CD14-positive monocyte (primary cell): ENCODE data around the gene PER1. TPM values are rescaled to one million over a fixed set of nuclear protein-coding genes. Genes with fewer than 3 reads are reported as not detected.

Experiments used
- DNase-seq, 3 donors: peaks; one replicate each; pipeline ENCODE4 v3.0.0-alpha.2; 2011 to 2022
- H2AFZ ChIP-seq: 2 replicates; pipeline ENCODE4 v1.6.0; 2012; ENCODE audit warnings: mild to moderate bottlenecking, low read depth, low read length, inconsistent platforms; ENCODE audit not compliant: insufficient read depth, poor library complexity, severe bottlenecking
- H3K27ac ChIP-seq, 2 donors: 1 replicate in 1 of 2; 2 replicates in 1 of 2; pipeline ENCODE4 v1.5.1; 2012 to 2013; ENCODE audit warnings: low read length in 2 of 2, control low read depth in 1 of 2, inconsistent platforms in 1 of 2, low read depth in 1 of 2, mild to moderate bottlenecking in 1 of 2
- H3K27me3 ChIP-seq, 2 donors: one replicate each; pipeline versions ENCODE4 v1.6.0 to v1.6.1; 2011 to 2013; ENCODE audit warnings: low read length in 2 of 2; ENCODE audit not compliant: control insufficient read depth in 2 of 2, insufficient read depth in 2 of 2
- H3K36me3 ChIP-seq, 2 donors: replicated peaks in 1 of 2; 1 replicate in 1 of 2; 2 replicates in 1 of 2; pipeline versions ENCODE4 v1.5.1 to v1.6.1; 2012 to 2013; ENCODE audit warnings: low read length in 2 of 2, control low read depth in 1 of 2, inconsistent platforms in 1 of 2, mild to moderate bottlenecking in 1 of 2; ENCODE audit not compliant: insufficient read depth in 2 of 2, control insufficient read depth in 1 of 2
- H3K4me1 ChIP-seq, 2 donors: 1 replicate in 1 of 2; 2 replicates in 1 of 2; pipeline versions ENCODE4 v1.5.1 to v1.6.1; 2012 to 2013; ENCODE audit warnings: low read length in 2 of 2, control low read depth in 1 of 2, inconsistent platforms in 1 of 2, mild to moderate bottlenecking in 1 of 2, moderate library complexity in 1 of 2; ENCODE audit not compliant: insufficient read depth in 2 of 2, control insufficient read depth in 1 of 2
- H3K4me2 ChIP-seq: replicated peaks from 2 replicates; pipeline ENCODE3; 2012; ENCODE audit warnings: low read length, moderate library complexity, mild to moderate bottlenecking; ENCODE audit not compliant: poor library complexity, severe bottlenecking; ENCODE audit errors: extremely low read depth
- H3K4me3 ChIP-seq, 3 experiments: fragments of 200-600 bp in 1 of 3; sonication (generic) in 1 of 3; replicated peaks in 1 of 3; 1 replicate in 2 of 3; 2 replicates in 1 of 3; pipeline ENCODE4 v1.5.1; 2011 to 2013; ENCODE audit warnings: low read length in 3 of 3, mild to moderate bottlenecking in 3 of 3, control low read depth in 2 of 3, low read depth in 2 of 3, inconsistent platforms in 1 of 3, moderate library complexity in 1 of 3
- H3K79me2 ChIP-seq: 2 replicates; pipeline ENCODE4 v1.6.0; 2012; ENCODE audit warnings: mild to moderate bottlenecking, control low read depth, inconsistent platforms, low read length, moderate library complexity; ENCODE audit not compliant: insufficient read depth
- H3K9ac ChIP-seq: 2 replicates; pipeline ENCODE4 v1.6.0; 2017; ENCODE audit warnings: low read length, mild to moderate bottlenecking; ENCODE audit not compliant: insufficient read depth, poor library complexity, severe bottlenecking
- H3K9me3 ChIP-seq, 2 donors: replicated peaks in 1 of 2; 1 replicate in 1 of 2; 2 replicates in 1 of 2; pipeline versions ENCODE4 v1.5.1 to v1.6.1; 2012 to 2013; ENCODE audit warnings: low read length in 2 of 2, control low read depth in 1 of 2; ENCODE audit not compliant: control insufficient read depth in 1 of 2, insufficient read depth in 1 of 2
- H4K20me1 ChIP-seq: 2 replicates; pipeline ENCODE4 v1.6.0; 2012; ENCODE audit warnings: mild to moderate bottlenecking, low read length, control low read depth, moderate library complexity; ENCODE audit not compliant: insufficient read depth
- H3K27ac Mint-ChIP-seq, 7 donors: one replicate each; pipeline ENCODE4 v1.8.0; 2020; ENCODE audit warnings: mild to moderate bottlenecking in 7 of 7, mixed read lengths in 7 of 7, moderate library complexity in 6 of 7, inconsistent platforms in 2 of 7
- H3K27me3 Mint-ChIP-seq, 3 donors: one replicate each; pipeline ENCODE4 v1.8.0; 2021 to 2022; ENCODE audit warnings: low read depth in 3 of 3, mild to moderate bottlenecking in 3 of 3, mixed read lengths in 3 of 3, moderate library complexity in 3 of 3, inconsistent platforms in 1 of 3
- H3K36me3 Mint-ChIP-seq, 2 donors: one replicate each; pipeline ENCODE4 v1.8.0; 2020; ENCODE audit warnings: mixed read lengths in 2 of 2, inconsistent platforms in 1 of 2, mild to moderate bottlenecking in 1 of 2
- H3K4me1 Mint-ChIP-seq: one replicate; pipeline ENCODE4 v1.8.0; 2020; ENCODE audit warnings: mild to moderate bottlenecking, mixed read lengths
- H3K4me3 Mint-ChIP-seq, 2 donors: one replicate each; pipeline ENCODE4 v1.8.0; 2020; ENCODE audit warnings: mild to moderate bottlenecking in 2 of 2, mixed read lengths in 2 of 2, moderate library complexity in 1 of 2
- H3K9me3 Mint-ChIP-seq, 7 donors: one replicate each; pipeline ENCODE4 v1.8.0; 2020 to 2022; ENCODE audit warnings: mixed read lengths in 7 of 7, mild to moderate bottlenecking in 6 of 7, moderate library complexity in 6 of 7, inconsistent platforms in 2 of 7
- CTCF ChIP-seq: fragments of 200-600 bp; IDR thresholded peaks from one replicate; pipeline ENCODE4 v1.8.0; 2022; ENCODE audit warnings: antibody characterized with exemption, mild to moderate bottlenecking
- WGBS: methylation state at CpG from one replicate; pipeline ENCODE4 v1.1.5; 2013; ENCODE audit warnings: missing lambda C conversion rate; ENCODE audit not compliant: insufficient coverage; 5-methylcytosine and 5-hydroxymethylcytosine counted together
- intact Hi-C, 2 donors: fragments of 100-400 bp; cut with micrococcal nuclease; formaldehyde crosslinking; loops; one replicate each; pipeline versions ENCODE4 v1.15.0 to v1.15.1; 2023
- polyA plus RNA-seq, 3 donors: library from polyadenylated mRNA; depleted of rRNA in 1 of 3; unstranded in 2 of 3; stranded (reverse) in 1 of 3; fragments of 300-500 nt in 2 of 3; fragments of >200 nt in 1 of 3; fragmentation: Illumina TruSeq in 2 of 3; gene quantifications; 1 replicate in 2 of 3; 2 replicates in 1 of 3; pipeline ENCODE4 v1.2.3, GENCODE V29; 2012 to 2021

Gene PER1
- polyA plus RNA-seq, 3 donors: 5.6 to 457 (median 9.6) TPM

GRCh38 chr17:8185582-8186445, 33.6 kb upstream of the PER1 start:
- Histone ChIP-seq H3K27ac (peak overlapping the region; percentile 46 to 61), H3K79me2 (peaks cover 23% of the 10 kb centered on the region), H3K4me3 (peak overlapping the region; percentile 51 to 90 (median 63)), H3K9me3 (no peaks in the 10 kb centered on the region), H2AFZ (peak overlapping the region; percentile 79), H3K4me1 (peaks cover 43 to 54% of the 10 kb centered on the region in 2 donors), H3K4me2 (peak overlapping the region; percentile 96), H3K27me3 (no peaks in the 10 kb centered on the region), H3K9ac (peak overlapping the region; percentile 52), H4K20me1 (peaks cover 28% of the 10 kb centered on the region), H3K36me3 (no peaks in the 10 kb centered on the region)
- Mint-ChIP-seq H3K27ac (no peak overlapping the region), H3K36me3 (no peaks in the 10 kb centered on the region), H3K4me1 (peaks cover 14% of the 10 kb centered on the region), H3K4me3 (no peak overlapping the region), H3K27me3 (peaks cover 5 to 11% (median 10%) of the 10 kb centered on the region in 3 donors), H3K9me3 (peaks cover 0 to 3% (median 0%) of the 10 kb centered on the region in 7 donors)
- under 1% methylated on average over 40 of the region's 44 CpGs for WGBS
- DNase-seq: peak; percentile 79 to 82 (median 81)
- no peak for TF ChIP-seq CTCF
- intact Hi-C loops: loop anchor here (1.0 to 10.0 kb wide), 6 partner anchors 10 to 67 kb away; partner anchors contain the start of genes ALOXE3 (in 1 of the 2), CTC1 (in 1 of the 2), HES7 (in 1 of the 2) and PER1 (in 1 of the 2)

GRCh38 chr17:8176998-8177731, 25.0 kb upstream of the PER1 start:
- Histone ChIP-seq H3K9me3 (no peaks in the 10 kb centered on the region), H3K9ac (peak overlapping the region; percentile 67), H3K27me3 (no peaks in the 10 kb centered on the region), H3K79me2 (peaks cover 19% of the 10 kb centered on the region), H3K27ac (no peak overlapping the region), H3K4me3 (peak overlapping the region in 1 of 3 experiments; percentile 80), H3K4me2 (peak overlapping the region; percentile 92), H4K20me1 (no peaks in the 10 kb centered on the region), H3K4me1 (peaks cover 31 to 46% of the 10 kb centered on the region in 2 donors), H2AFZ (peak overlapping the region; percentile 96), H3K36me3 (no peaks in the 10 kb centered on the region)
- H3K4me1 Mint-ChIP-seq: peaks cover 44% of the 10 kb centered on the region
- 97% methylated on average over 16 of the region's 19 CpGs for WGBS
- H3K4me3 Mint-ChIP-seq: peak overlapping the region; percentile 91 to 96
- DNase-seq: no peak
- intact Hi-C loops: loop anchor here in 1 of 2 donors (1.0 kb wide), 1 partner anchor 8 kb away; no protein-coding TSS in a partner anchor
- H3K9me3 Mint-ChIP-seq: no peaks in the 10 kb centered on the region
- no peaks in the 10 kb centered on the region for H3K36me3 Mint-ChIP-seq
- H3K27ac Mint-ChIP-seq: peak overlapping the region in 5 of 7 donors; percentile 33 to 95 (median 85)
- H3K27me3 Mint-ChIP-seq: peaks cover 2 to 5% (median 5%) of the 10 kb centered on the region in 3 donors
- no peak for TF ChIP-seq CTCF
